ENCODE measurements around the gene SEMA6B. TPM values are rescaled to one million over a fixed set of nuclear protein-coding genes. Genes with fewer than 3 reads are reported as not detected.

The SEMA6B gene
- polyA plus RNA-seq, 1 donor (not counting 4 experiments of a cell fraction or from before 2014, with no cell fraction given), result 0.41 TPM

- Histone ChIP-seq H3K27ac (ENCODE audit: control insufficient read depth, insufficient read depth, low read length) (no peak overlapping the region), H3K4me3 (ENCODE audit: control insufficient read depth in 2 of 3, extremely low read depth in 1 of 3, insufficient read depth in 2 of 3, low read depth in 1 of 3, low read length in 3 of 3) (no peak overlapping the region), H3K27me3 (ENCODE audit: control insufficient read depth, extremely low read depth, insufficient read depth, low read length) (no peaks in the 10 kb centered on the region), H3K4me2 (ENCODE audit: control insufficient read depth, extremely low read depth, insufficient read depth, low read depth, low read length) (no peak overlapping the region), H3K9ac (ENCODE audit: control insufficient read depth, extremely low read depth, insufficient read depth, low read length) (no peak overlapping the region), H3K36me3 (ENCODE audit: control insufficient read depth in 2 of 2, extremely low read depth in 1 of 2, insufficient read depth in 2 of 2, low read length in 2 of 2) (no peaks in the 10 kb centered on the region), H3K4me1 (ENCODE audit: control insufficient read depth, extremely low read depth, insufficient read depth, low read length) (peaks cover 2% of the 10 kb centered on the region), H4K20me1 (ENCODE audit: control insufficient read depth, extremely low read depth, insufficient read depth, low read length) (no peaks in the 10 kb centered on the region), H3K9me3 (ENCODE audit: control insufficient read depth, low read depth, low read length) (no peaks in the 10 kb centered on the region), H2AFZ (ENCODE audit: control insufficient read depth, low read length) (no peak overlapping the region), H3K79me2 (ENCODE audit: control insufficient read depth, insufficient read depth, low read length) (no peaks in the 10 kb centered on the region), H3K9me1 (ENCODE audit: control insufficient read depth, extremely low read depth, insufficient read depth, low read length) (no peaks in the 10 kb centered on the region)
- TF ChIP-seq EZH2 (IDR thresholded peaks at IDR 0.05; ENCODE audit: low read length), result no peak
- TF ChIP-seq CTCF (optimal IDR thresholded peaks at IDR 0.05 in 1 of 3, IDR thresholded peaks at IDR 0.05 in 1 of 3, conservative IDR thresholded peaks at IDR 0.05 in 1 of 3; ENCODE audit: extremely low read depth in 1 of 3, insufficient read depth in 2 of 3, low read length in 3 of 3), result no peak
- dilution Hi-C loops (cut with MboI; ENCODE audit: extremely low pct_ligation_motif_present, low sequenced_read_pairs), result no loop called here
- no peak for FAIRE-seq
- no peak for DNase-seq (ENCODE audit: low read depth, low spot score)
Observed at GRCh38 chr19:4600082-4600481, 40.6 kb upstream of the SEMA6B start.

GRCh38 chr19:4598712-4599111 lies 39.2 kb upstream of the SEMA6B start:
- H3K79me2 ChIP-seq (ENCODE audit: control insufficient read depth, insufficient read depth, low read length), result no peaks in the 10 kb centered on the region
- no peak overlapping the region for H3K27ac ChIP-seq (ENCODE audit: control insufficient read depth, insufficient read depth, low read length)
- no peak overlapping the region for H3K4me3 ChIP-seq (ENCODE audit: control insufficient read depth in 2 of 3, extremely low read depth in 1 of 3, insufficient read depth in 2 of 3, low read depth in 1 of 3, low read length in 3 of 3)
- dilution Hi-C loops (cut with MboI; ENCODE audit: extremely low pct_ligation_motif_present, low sequenced_read_pairs), result no loop called here
- DNase-seq (ENCODE audit: low read depth, low spot score) (no peak), FAIRE-seq (no peak)
- H2AFZ ChIP-seq (ENCODE audit: control insufficient read depth, low read length), result no peak overlapping the region
- H4K20me1 ChIP-seq (ENCODE audit: control insufficient read depth, extremely low read depth, insufficient read depth, low read length), result no peaks in the 10 kb centered on the region
- H3K4me1 ChIP-seq (ENCODE audit: control insufficient read depth, extremely low read depth, insufficient read depth, low read length), result peaks cover 7% of the 10 kb centered on the region
- no peak for TF ChIP-seq CTCF (optimal IDR thresholded peaks at IDR 0.05 in 1 of 3, IDR thresholded peaks at IDR 0.05 in 1 of 3, conservative IDR thresholded peaks at IDR 0.05 in 1 of 3; ENCODE audit: extremely low read depth in 1 of 3, insufficient read depth in 2 of 3, low read length in 3 of 3)
- no peak for TF ChIP-seq EZH2 (IDR thresholded peaks at IDR 0.05; ENCODE audit: low read length)
- H3K9me3 ChIP-seq (ENCODE audit: control insufficient read depth, low read depth, low read length), result no peaks in the 10 kb centered on the region
- no peaks in the 10 kb centered on the region for H3K36me3 ChIP-seq (ENCODE audit: control insufficient read depth in 2 of 2, extremely low read depth in 1 of 2, insufficient read depth in 2 of 2, low read length in 2 of 2)
- H3K27me3 ChIP-seq (ENCODE audit: control insufficient read depth, extremely low read depth, insufficient read depth, low read length), result no peaks in the 10 kb centered on the region
- H3K9me1 ChIP-seq (ENCODE audit: control insufficient read depth, extremely low read depth, insufficient read depth, low read length), result no peaks in the 10 kb centered on the region
- H3K9ac ChIP-seq (ENCODE audit: control insufficient read depth, extremely low read depth, insufficient read depth, low read length), result no peak overlapping the region
- no peak overlapping the region for H3K4me2 ChIP-seq (ENCODE audit: control insufficient read depth, extremely low read depth, insufficient read depth, low read depth, low read length)

Measured in keratinocyte (primary cell).